ENCODE data around the gene SSTR3.

Gene SSTR3

GRCh38 chr22:37215890-37216289 lies 3.6 kb upstream of the SSTR3 start:
- no peak overlapping the region for H3K4ac ChIP-seq (ENCODE audit: low read depth, low read length)
- no peak overlapping the region for H3K18ac ChIP-seq (ENCODE audit: low read length)
- WGBS (ENCODE audit: extremely low coverage, insufficient coverage, low lambda C conversion rate) = no CpG with 5 or more reads among the region's 9 CpGs
- H3K27me3 ChIP-seq (ENCODE audit: insufficient read depth, low read length, poor library complexity) = no peaks in the 10 kb centered on the region
- H4K8ac ChIP-seq (ENCODE audit: low read depth, low read length) = no peak overlapping the region
- H3K23ac ChIP-seq (ENCODE audit: low read length) = no peak overlapping the region
- no peak overlapping the region for H2BK120ac ChIP-seq (ENCODE audit: low read depth, low read length)
- H2BK15ac ChIP-seq (replicated peaks; ENCODE audit: low read depth) = no peak overlapping the region
- peaks cover under 1% of the 10 kb centered on the region for H3K4me1 ChIP-seq (ENCODE audit: control insufficient read depth, low read depth, low read length)
- no peaks in the 10 kb centered on the region for H3K79me2 ChIP-seq (ENCODE audit: control insufficient read depth, insufficient read depth, low read length)
- no peak overlapping the region for H4K5ac ChIP-seq (ENCODE audit: low read length)
- no peak overlapping the region for H3K4me3 ChIP-seq (ENCODE audit: low read length)
- no peak overlapping the region for H3K4me2 ChIP-seq (ENCODE audit: low read length)
- no peak overlapping the region for H2AK5ac ChIP-seq (ENCODE audit: low read length)
- no peak overlapping the region for H3K9ac ChIP-seq (ENCODE audit: low read length)
- H2BK5ac ChIP-seq (ENCODE audit: low read length) = no peak overlapping the region
- no peak overlapping the region for H3K56ac ChIP-seq (ENCODE audit: low read length)
- DNase-seq = no peak
- no peaks in the 10 kb centered on the region for H3K36me3 ChIP-seq (ENCODE audit: control insufficient read depth, insufficient read depth, low read length)
- H3K79me1 ChIP-seq (ENCODE audit: low read length) = no peaks in the 10 kb centered on the region
- no peak overlapping the region for H3K27ac ChIP-seq (ENCODE audit: low read depth, low read length)

GRCh38 chr22:37214731-37215030 lies 2.4 kb upstream of the SSTR3 start:
- Histone ChIP-seq H3K27me3 (ENCODE audit: insufficient read depth, low read length, poor library complexity) (no peaks in the 10 kb centered on the region), H2BK15ac (replicated peaks; ENCODE audit: low read depth) (no peak overlapping the region), H4K5ac (ENCODE audit: low read length) (no peak overlapping the region), H2BK120ac (ENCODE audit: low read depth, low read length) (no peak overlapping the region), H3K4me2 (ENCODE audit: low read length) (no peak overlapping the region), H3K79me1 (ENCODE audit: low read length) (no peaks in the 10 kb centered on the region), H3K4me1 (ENCODE audit: control insufficient read depth, low read depth, low read length) (no peaks in the 10 kb centered on the region), H3K23ac (ENCODE audit: low read length) (no peak overlapping the region), H3K18ac (ENCODE audit: low read length) (no peak overlapping the region), H3K4me3 (ENCODE audit: low read length) (no peak overlapping the region), H3K36me3 (ENCODE audit: control insufficient read depth, insufficient read depth, low read length) (no peaks in the 10 kb centered on the region), H2BK5ac (ENCODE audit: low read length) (no peak overlapping the region), H3K27ac (ENCODE audit: low read depth, low read length) (no peak overlapping the region), H2AK5ac (ENCODE audit: low read length) (no peak overlapping the region), H3K9ac (ENCODE audit: low read length) (no peak overlapping the region), H3K79me2 (ENCODE audit: control insufficient read depth, insufficient read depth, low read length) (no peaks in the 10 kb centered on the region), H4K8ac (ENCODE audit: low read depth, low read length) (no peak overlapping the region), H3K56ac (ENCODE audit: low read length) (no peak overlapping the region), H3K4ac (ENCODE audit: low read depth, low read length) (no peak overlapping the region)
- no CpG with 5 or more reads among the region's 13 CpGs for WGBS (ENCODE audit: extremely low coverage, insufficient coverage, low lambda C conversion rate)
- no peak for DNase-seq

GRCh38 chr22:37213941-37214730 lies 1.9 kb upstream of the SSTR3 start:
- H3K79me1 ChIP-seq (ENCODE audit: low read length) = no peaks in the 10 kb centered on the region
- H3K4ac ChIP-seq (ENCODE audit: low read depth, low read length) = no peak overlapping the region
- H3K18ac ChIP-seq (ENCODE audit: low read length) = no peak overlapping the region
- H3K4me1 ChIP-seq (ENCODE audit: control insufficient read depth, low read depth, low read length) = no peaks in the 10 kb centered on the region
- H3K4me2 ChIP-seq (ENCODE audit: low read length) = no peak overlapping the region
- no peak overlapping the region for H2BK5ac ChIP-seq (ENCODE audit: low read length)
- no peak overlapping the region for H2BK120ac ChIP-seq (ENCODE audit: low read depth, low read length)
- no peak overlapping the region for H3K9ac ChIP-seq (ENCODE audit: low read length)
- no peak overlapping the region for H3K56ac ChIP-seq (ENCODE audit: low read length)
- no CpG with 5 or more reads among the region's 13 CpGs for WGBS (ENCODE audit: extremely low coverage, insufficient coverage, low lambda C conversion rate)
- H3K79me2 ChIP-seq (ENCODE audit: control insufficient read depth, insufficient read depth, low read length) = no peaks in the 10 kb centered on the region
- H2AK5ac ChIP-seq (ENCODE audit: low read length) = no peak overlapping the region
- H4K8ac ChIP-seq (ENCODE audit: low read depth, low read length) = no peak overlapping the region
- H3K27ac ChIP-seq (ENCODE audit: low read depth, low read length) = no peak overlapping the region
- DNase-seq = no peak
- no peaks in the 10 kb centered on the region for H3K27me3 ChIP-seq (ENCODE audit: insufficient read depth, low read length, poor library complexity)
- no peak overlapping the region for H3K4me3 ChIP-seq (ENCODE audit: low read length)
- H2BK15ac ChIP-seq (replicated peaks; ENCODE audit: low read depth) = no peak overlapping the region
- no peaks in the 10 kb centered on the region for H3K36me3 ChIP-seq (ENCODE audit: control insufficient read depth, insufficient read depth, low read length)
- H3K23ac ChIP-seq (ENCODE audit: low read length) = no peak overlapping the region
- no peak overlapping the region for H4K5ac ChIP-seq (ENCODE audit: low read length)

- Histone ChIP-seq H3K4me3 (ENCODE audit: low read length) (no peak overlapping the region), H3K36me3 (ENCODE audit: control insufficient read depth, insufficient read depth, low read length) (no peaks in the 10 kb centered on the region), H2AK5ac (ENCODE audit: low read length) (no peak overlapping the region), H3K56ac (ENCODE audit: low read length) (no peak overlapping the region), H3K4me2 (ENCODE audit: low read length) (no peak overlapping the region), H4K8ac (ENCODE audit: low read depth, low read length) (no peak overlapping the region), H3K79me1 (ENCODE audit: low read length) (no peaks in the 10 kb centered on the region), H3K27me3 (ENCODE audit: insufficient read depth, low read length, poor library complexity) (no peaks in the 10 kb centered on the region), H2BK120ac (ENCODE audit: low read depth, low read length) (no peak overlapping the region), H3K9ac (ENCODE audit: low read length) (no peak overlapping the region), H3K23ac (ENCODE audit: low read length) (no peak overlapping the region), H3K18ac (ENCODE audit: low read length) (no peak overlapping the region), H2BK15ac (replicated peaks; ENCODE audit: low read depth) (no peak overlapping the region), H3K79me2 (ENCODE audit: control insufficient read depth, insufficient read depth, low read length) (no peaks in the 10 kb centered on the region), H2BK5ac (ENCODE audit: low read length) (no peak overlapping the region), H3K4me1 (ENCODE audit: control insufficient read depth, low read depth, low read length) (no peaks in the 10 kb centered on the region), H3K27ac (ENCODE audit: low read depth, low read length) (no peak overlapping the region), H3K4ac (ENCODE audit: low read depth, low read length) (no peak overlapping the region), H4K5ac (ENCODE audit: low read length) (no peak overlapping the region)
- DNase-seq = no peak
- WGBS (ENCODE audit: extremely low coverage, insufficient coverage, low lambda C conversion rate) = no CpG with 5 or more reads among the region's 18 CpGs
Measured at GRCh38 chr22:37213218-37213855, 1.1 kb upstream of the SSTR3 start.

- H3K9ac ChIP-seq (ENCODE audit: low read length) = no peak overlapping the region
- H3K23ac ChIP-seq (ENCODE audit: low read length) = no peak overlapping the region
- H2BK15ac ChIP-seq (replicated peaks; ENCODE audit: low read depth) = no peak overlapping the region
- H3K79me1 ChIP-seq (ENCODE audit: low read length) = no peaks in the 10 kb centered on the region
- no peak for DNase-seq
- no peaks in the 10 kb centered on the region for H3K4me1 ChIP-seq (ENCODE audit: control insufficient read depth, low read depth, low read length)
- H3K4me3 ChIP-seq (ENCODE audit: low read length) = no peak overlapping the region
- no CpG with 5 or more reads among the region's 6 CpGs for WGBS (ENCODE audit: extremely low coverage, insufficient coverage, low lambda C conversion rate)
- no peaks in the 10 kb centered on the region for H3K79me2 ChIP-seq (ENCODE audit: control insufficient read depth, insufficient read depth, low read length)
- no peaks in the 10 kb centered on the region for H3K36me3 ChIP-seq (ENCODE audit: control insufficient read depth, insufficient read depth, low read length)
- H3K18ac ChIP-seq (ENCODE audit: low read length) = no peak overlapping the region
- no peak overlapping the region for H3K56ac ChIP-seq (ENCODE audit: low read length)
- no peak overlapping the region for H3K4me2 ChIP-seq (ENCODE audit: low read length)
- no peak overlapping the region for H2BK5ac ChIP-seq (ENCODE audit: low read length)
- no peaks in the 10 kb centered on the region for H3K27me3 ChIP-seq (ENCODE audit: insufficient read depth, low read length, poor library complexity)
- no peak overlapping the region for H4K5ac ChIP-seq (ENCODE audit: low read length)
- no peak overlapping the region for H3K27ac ChIP-seq (ENCODE audit: low read depth, low read length)
- no peak overlapping the region for H4K8ac ChIP-seq (ENCODE audit: low read depth, low read length)
- no peak overlapping the region for H2AK5ac ChIP-seq (ENCODE audit: low read length)
- no peak overlapping the region for H3K4ac ChIP-seq (ENCODE audit: low read depth, low read length)
- H2BK120ac ChIP-seq (ENCODE audit: low read depth, low read length) = no peak overlapping the region
Measured at GRCh38 chr22:37211866-37212173, 457 bp downstream of the SSTR3 start.
